Left ventricle myocardium superior (tissue), 1 donor: Measurements from ENCODE around the gene CYP2E1. TPM values are rescaled to one million over a fixed set of nuclear protein-coding genes. Genes with fewer than 3 reads are reported as not detected.
"Not testable (repeated sequence)": the region's sequence is repeated elsewhere in the genome, so short reads cannot be mapped to it uniquely, and the experiment has no call there.

Experiments
- ATAC-seq: fragments of 200-7000 bp; cut with Tn5 transposase; one replicate; pipeline ENCODE4 v1.9.1; 2020; ENCODE audit warnings: mild to moderate bottlenecking, moderate library complexity
- DNase-seq: peaks from one replicate; pipeline ENCODE4 v3.0.0-alpha.2; 2020
- intact Hi-C: fragments of 100-400 bp; cut with micrococcal nuclease; formaldehyde crosslinking; loops from one replicate; pipeline ENCODE4 v1.11.0; 2022
- total RNA-seq: library from RNA; stranded (reverse); fragmentation: NEBNext Ultra II Directional; extraction: Animal tissue kit (Norgen Biotek cat#: 25700); gene quantifications from one replicate; pipeline ENCODE4 v1.2.1, GENCODE V29; 2021
- donor health status: DM: no; HTN: yes; CAD: no; lungs with severe emphysema.

The CYP2E1 gene
- total RNA-seq, 1 donor from 2014 or later: 0.69 TPM

DNA sequence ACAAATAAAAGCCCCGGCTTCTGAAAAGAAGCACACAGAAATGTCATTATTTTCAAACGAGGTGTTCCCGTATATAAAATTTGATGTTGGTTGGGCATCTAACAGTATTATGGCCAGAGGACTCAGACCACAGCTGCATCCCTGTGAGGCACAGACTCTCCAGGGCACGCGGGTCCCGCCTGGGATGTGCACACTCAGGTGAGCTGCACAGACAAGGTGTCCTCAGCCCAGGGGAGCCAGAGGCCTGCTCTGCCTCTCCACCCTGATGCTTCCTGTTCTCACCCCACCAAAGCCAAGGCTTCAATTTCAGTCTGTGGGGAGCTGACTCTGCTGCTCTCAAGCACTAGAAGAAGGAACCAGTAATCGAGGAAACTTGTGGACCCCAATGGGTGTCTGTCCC lies 1.7 kb upstream of the CYP2E1 start:
- ATAC-seq (no peak), DNase-seq (no peak)
- intact Hi-C loops: no loop called here

DNA sequence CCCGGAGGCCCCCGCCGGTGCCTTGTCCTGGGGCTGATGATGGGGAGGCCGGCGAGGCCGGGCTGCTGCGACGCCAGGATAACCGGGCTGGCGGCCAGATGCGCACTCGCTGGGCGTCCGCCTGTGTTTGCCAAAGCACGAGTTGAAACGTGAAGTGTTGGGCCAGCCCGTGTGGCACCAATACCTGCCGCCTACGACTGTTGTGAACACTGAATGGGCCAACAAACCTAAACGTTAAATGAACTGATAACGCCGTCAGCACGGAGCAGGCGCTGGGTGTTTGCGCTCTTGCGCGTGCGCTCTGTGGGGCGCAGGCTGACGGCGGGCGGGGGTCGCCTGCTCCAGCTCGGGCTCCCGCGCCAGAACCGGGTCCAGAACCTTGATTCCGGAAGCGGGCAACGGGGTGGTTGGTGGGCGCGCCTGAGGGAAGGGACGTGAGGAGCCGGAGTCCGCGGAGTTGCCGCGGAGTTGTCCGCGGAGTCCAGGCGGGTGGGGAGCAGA lies 658 bp downstream of the CYP2E1 start:
- ATAC-seq (peak; percentile 29), DNase-seq (no peak)
- intact Hi-C loops: no loop called here

DNA sequence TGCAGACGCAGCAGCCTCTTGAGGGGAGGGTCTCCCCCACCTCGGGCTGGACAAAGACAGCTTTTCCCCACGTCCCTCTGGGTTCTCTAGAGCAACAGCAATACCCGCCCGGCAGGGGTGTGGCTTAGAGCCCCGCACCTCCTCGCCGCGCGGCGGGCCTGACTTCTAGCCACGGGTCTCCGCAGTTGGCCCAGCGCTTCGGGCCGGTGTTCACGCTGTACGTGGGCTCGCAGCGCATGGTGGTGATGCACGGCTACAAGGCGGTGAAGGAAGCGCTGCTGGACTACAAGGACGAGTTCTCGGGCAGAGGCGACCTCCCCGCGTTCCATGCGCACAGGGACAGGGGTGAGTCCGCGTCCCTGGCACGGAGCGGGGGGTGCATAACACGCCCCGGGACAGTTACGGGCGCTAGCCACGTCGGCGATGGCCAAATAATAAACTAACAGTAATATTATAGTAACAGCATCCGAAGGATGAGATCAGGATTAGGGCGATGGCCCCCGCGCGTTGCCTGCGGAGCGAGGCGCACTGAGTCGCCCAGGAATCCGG lies 1.2 kb downstream of the CYP2E1 start:
- ATAC-seq: peak; percentile 30
- intact Hi-C loops: no loop called here
- DNase-seq: no peak

DNA sequence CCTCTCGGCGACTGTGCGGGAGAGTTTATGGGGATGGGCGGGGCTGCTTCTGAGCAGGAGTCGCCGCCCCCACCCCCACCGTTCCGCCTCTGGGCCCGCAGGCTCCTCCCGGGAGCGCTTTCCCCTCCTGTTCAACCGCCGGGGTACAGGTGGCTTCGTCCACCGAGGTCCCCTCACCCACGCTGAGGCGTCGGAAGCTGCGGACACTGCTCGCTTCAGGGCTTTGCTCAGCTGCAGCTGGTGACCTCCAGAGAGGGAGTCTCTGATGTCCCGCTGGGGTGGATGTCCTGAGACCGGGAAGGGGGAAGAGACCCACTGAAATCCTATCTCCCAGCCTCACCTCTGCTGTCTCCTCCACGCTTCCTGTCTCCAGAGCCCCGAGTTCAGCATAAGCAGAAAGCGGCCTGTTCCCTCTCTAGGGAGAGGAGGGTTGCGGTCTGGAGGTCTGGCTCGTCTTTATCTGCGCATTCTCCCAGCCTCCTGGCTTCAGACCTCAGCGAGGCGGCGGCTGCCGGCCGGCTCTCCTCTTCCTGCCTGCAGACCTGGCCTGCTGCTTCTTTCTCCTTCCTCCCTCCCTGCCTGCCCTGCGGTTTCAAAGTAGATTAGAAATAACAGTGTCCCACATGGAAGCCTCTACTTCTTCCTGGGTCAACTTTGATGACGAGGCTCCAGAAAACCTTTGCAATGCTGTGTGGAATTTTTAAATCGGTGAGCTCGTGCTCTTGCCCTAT lies 1.8 kb downstream of the CYP2E1 start:
- intact Hi-C loops: no loop called here
- ATAC-seq: peak; percentile 50
- DNase-seq: no peak

DNA sequence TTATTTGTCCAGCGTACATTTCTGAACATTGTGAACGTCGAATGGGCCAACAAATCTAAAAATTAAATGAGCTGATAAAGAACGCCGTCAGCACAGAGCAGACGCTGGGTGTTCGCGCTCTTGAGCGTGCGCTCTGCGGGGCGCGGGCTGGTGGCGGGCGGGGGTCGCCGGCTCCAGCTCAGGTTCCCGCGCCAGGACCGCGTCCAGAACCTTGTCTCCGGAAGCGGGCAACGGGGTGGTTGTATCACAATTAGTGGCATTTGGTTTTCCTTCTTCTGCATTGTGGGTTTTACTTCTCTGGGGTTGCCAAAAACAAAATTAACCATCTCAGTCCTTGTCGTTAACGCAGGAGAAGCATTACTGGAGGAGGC lies 2.4 kb downstream of the CYP2E1 start:
- intact Hi-C loops: no loop called here
- DNase-seq: no peak
- no peak for ATAC-seq

DNA sequence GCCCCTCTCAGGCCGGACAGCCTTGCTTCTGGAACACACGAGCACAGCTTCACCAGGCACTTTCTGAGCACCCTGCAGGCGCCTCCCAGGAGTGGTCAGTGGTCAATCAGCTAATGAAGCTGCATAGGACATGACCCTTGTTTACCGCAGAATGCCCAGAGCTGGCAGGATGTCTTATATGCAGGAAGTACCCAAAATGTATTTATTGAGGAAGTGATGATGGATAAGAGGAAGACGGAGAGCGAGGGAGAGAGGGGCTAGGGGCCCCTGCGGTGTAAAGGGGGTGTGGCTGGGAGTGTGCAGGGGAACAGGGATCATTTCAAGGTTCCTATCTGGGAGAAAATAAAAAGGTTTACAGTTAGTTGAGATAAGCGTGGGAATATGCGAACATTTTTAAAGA lies 3.3 kb downstream of the CYP2E1 start:
- DNase-seq (no peak), ATAC-seq (no peak)
- intact Hi-C loops: no loop called here

DNA sequence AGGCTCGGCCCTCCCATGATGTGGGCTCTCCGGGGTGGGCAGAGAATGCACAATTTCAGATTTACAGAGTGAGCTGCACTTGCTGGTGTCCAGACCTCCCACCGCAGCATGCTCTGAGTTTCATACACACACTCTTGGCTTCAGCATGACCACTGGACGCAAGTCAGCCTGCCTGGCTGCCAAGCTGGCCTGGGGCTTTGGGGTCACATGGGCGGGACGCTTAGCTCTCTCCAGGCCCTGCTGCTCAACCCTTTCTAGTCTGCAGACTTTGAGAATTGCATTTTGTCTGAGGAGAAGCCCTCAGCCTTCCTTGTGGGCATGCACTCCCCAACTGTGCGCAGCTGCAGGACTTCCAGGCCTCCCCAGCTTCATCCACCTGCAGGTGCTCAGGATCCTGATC lies 5.7 kb downstream of the CYP2E1 start:
- ATAC-seq: no peak
- no peak for DNase-seq
- intact Hi-C loops: no loop called here

DNA sequence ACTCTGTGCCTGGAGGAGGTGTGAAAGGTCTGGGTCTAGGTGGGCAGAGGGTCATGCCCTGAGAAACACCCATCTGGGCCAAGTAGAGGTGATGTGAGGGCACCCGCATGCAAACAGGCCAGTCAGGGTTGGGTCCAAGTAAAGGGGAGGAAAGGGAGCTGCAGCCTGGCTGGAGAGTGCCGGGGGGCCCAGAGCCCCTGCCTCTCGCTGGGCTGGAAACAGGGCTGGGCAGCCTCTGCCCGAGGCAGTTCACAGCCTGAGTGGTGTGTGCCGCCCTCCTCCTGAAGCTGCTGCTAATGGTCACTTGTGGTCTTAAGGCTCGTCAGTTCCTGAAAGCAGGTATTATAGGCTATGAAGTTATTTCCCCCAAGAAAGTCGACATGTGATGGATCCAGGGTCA lies 7.3 kb downstream of the CYP2E1 start:
- intact Hi-C loops: no loop called here
- ATAC-seq (no peak), DNase-seq (no peak)

DNA sequence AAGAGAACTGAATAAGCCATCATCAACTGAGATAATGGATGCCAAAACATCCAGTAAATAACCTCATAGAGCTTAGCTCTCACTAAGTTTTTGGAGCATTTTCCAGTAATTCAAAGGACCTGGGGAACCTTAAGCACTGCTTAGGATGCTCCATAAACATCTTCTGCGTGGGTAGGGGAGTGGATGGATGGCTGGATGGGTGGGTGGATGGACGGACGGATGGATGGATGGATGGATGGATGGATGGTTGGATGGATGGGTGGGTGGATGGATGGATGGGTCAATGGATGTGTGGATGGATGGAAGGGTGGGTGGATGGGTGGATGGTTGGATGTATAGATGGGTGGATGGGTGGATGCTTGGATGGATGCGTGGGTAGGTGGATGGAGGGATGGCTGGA lies 9.0 kb downstream of the CYP2E1 start:
- intact Hi-C loops: no loop called here
- DNase-seq: no peak
- no peak for ATAC-seq

DNA sequence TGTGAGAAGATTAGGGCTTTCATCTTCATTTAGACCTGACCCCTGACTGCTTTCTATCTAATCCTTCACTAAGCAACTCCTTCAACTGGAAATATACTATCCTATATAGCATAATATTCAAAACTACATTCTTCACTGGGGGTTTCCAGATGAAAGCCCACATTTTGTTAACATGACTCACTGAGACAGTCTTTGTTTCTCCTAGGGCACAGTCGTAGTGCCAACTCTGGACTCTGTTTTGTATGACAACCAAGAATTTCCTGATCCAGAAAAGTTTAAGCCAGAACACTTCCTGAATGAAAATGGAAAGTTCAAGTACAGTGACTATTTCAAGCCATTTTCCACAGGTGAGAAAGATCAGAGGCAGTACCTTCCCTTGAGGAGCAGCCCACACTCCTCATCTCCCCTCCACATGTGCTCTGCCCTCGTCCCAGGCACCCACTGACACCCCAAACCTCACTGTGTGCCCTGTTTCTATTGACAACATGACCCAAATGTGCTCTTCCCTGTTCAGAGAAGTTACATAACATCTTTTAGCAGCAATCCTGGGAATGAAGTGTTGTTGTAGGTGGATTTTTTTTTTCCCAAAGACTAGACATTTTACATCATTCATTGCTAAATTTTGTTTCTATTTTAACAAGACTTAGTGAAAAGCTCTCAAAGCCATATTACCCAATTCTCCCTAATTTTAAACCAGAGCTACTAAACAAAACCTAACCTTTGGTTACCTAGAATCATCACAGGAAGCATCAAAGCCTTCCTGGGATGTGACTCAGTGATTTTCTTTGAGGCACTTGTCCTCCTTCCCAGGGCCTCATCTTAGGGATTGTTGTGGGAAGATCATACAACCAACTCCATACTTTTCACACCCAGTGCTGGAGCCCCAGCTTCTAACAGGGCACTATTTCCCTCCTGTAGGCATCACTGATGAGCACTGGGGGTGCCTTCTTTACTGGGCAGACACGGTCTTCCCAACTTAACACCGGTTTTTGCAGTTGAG lies 10.7 kb downstream of the CYP2E1 start:
- no peak for DNase-seq
- intact Hi-C loops: no loop called here
- ATAC-seq: no peak

DNA sequence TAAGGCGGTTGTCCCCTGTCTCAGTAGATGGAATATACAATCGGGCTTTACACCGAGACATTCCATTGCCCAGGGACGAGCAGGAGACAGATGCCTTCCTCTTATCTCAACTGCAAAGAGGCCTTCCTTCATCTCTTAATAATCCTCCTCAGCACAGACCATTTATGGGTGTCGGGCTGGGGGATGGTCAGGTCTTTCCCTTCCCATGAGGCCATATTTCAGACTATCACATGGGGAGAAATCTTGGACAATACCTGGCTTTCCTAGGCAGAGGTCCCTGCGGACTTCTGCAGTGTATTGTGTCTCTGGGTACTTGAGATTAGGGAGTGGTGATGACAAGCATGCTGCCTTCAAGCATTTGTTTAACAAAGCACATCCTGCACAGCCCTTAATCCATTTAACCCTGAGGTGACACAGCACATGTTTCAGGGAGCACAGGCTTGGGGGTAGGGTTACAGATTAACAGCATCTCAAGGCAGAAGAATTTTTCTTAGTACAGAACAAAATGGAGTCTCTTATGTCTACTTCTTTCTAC lies 14.3 kb downstream of the CYP2E1 start:
- DNase-seq, intact Hi-C loops, ATAC-seq: not testable (repeated sequence)

DNA sequence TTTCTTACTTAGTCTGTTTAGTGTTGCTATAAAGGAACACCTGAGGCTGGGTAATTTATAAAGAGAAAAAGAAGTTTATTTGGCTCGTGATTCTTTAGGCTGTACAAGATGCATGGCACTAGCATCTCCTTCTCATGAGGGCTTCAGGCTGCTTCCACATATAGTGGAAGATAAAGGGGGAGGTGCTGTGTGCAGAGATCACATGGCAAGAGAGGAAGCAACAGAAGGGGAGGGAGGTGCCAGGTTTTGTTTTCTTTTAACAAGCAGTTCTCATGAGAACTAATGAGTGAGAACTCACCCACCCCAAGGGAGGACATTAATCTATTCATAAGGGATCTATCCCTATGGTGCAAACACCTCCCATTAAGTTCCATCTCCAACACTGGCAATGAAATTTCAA lies 17.3 kb downstream of the CYP2E1 start:
- DNase-seq (no peak), ATAC-seq (no peak)
- intact Hi-C loops: no loop called here

DNA sequence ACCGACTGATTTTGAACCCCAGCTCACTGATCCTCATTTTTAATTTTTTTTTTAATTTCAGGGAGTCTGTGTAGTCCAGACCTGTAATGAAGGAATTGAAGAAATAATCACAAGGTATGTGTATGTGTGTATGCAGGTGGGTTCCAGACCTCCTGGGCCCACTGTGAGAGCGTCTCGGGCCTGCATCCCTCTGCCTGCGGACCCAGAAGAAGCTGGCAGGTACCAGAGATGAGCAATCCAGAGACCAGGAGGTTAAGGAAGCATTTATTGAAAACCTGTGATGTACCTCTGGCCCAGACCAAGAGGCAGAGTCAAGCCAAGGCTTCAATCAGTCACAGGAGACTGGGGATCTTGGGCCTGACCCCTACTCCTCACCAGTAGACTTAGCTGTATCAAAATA lies 27.4 kb downstream of the CYP2E1 start:
- no peak for ATAC-seq
- intact Hi-C loops: no loop called here
- no peak for DNase-seq

DNA sequence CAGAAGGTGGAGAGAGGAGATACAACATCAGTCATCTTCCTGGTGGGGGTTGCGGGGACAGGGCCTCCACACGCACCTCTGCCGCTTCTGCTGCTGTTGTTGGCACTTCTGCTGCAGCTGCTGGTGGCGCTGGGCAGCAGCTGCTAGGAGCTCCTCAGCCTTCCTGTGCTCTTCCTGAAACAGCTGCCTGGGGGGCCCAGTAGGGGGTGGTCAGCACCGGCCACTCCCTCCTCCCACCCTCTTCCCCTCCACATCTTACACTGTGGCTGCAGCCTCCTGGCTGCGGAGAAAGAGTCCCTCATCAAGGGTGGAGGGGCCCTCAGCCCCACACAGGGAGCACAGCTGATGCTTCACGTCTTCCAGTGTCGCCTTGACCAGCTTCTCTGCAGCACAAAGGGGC lies 28.4 kb downstream of the CYP2E1 start:
- intact Hi-C loops: no loop called here
- ATAC-seq: no peak
- DNase-seq: no peak

DNA sequence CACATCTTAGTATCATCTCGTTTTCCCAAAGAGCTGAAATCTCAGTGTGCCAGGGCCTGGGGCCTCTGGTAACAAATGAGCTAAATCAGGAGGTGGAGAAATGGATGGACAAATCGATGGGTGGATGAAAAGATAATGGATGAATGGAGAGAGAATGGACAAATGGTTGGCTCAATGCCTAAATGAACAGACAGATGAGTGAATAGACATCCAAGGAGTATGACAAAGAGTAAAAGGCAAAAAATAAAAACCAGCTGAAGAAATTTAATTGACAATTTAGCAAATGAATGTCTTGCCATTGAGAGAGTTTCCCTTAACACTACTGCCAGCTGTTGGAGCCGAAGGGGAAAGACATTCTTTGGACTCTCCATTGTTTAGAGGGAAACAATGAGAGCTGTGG lies 30.2 kb downstream of the CYP2E1 start:
- intact Hi-C loops: no loop called here
- ATAC-seq (no peak), DNase-seq (no peak)

DNA sequence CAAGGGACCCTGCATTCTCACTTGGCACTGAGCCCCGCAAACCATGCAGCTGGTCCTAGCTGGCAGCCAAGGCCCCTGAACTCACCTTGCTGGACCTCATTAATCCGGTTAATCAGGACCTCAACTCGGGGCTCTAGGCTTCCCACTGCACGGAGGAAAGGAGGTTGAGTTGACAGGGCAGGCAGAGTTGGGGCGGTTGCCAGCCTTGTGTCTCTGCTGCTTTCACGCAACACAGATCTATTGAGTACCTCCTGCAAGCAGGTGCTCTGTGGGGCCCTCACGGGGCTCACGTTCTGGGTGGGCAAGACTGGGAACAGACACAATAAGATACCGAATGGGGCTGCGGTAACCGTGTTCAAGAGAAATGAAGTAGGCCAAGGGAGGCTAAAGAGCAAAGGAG lies 32.1 kb downstream of the CYP2E1 start:
- intact Hi-C loops: no loop called here
- DNase-seq: no peak

DNA sequence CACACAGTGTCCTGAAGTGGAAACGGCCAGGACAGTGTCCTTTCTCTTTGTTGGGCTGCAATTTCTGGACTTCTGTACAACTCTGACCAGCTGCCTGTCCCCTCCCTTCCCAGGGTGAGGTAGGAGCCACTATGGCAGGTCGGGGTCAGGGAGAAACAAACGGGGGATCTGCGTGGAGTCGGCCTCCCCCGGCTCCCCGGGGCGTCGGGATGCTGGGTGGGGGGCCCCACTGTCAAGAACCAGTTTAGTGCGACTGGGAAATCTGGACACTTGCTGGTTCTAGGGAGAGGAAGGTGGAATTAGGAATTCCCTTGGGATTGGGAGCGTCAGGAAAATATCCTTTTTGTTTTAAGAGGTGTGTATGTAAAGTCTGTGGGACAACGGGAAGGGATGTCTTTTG lies 37.7 kb downstream of the CYP2E1 start:
- intact Hi-C loops: no loop called here
- ATAC-seq (no peak), DNase-seq (no peak)

More for the DNA sequence above, 32.1 kb downstream of the CYP2E1 start:
- no peak for ATAC-seq

DNA sequence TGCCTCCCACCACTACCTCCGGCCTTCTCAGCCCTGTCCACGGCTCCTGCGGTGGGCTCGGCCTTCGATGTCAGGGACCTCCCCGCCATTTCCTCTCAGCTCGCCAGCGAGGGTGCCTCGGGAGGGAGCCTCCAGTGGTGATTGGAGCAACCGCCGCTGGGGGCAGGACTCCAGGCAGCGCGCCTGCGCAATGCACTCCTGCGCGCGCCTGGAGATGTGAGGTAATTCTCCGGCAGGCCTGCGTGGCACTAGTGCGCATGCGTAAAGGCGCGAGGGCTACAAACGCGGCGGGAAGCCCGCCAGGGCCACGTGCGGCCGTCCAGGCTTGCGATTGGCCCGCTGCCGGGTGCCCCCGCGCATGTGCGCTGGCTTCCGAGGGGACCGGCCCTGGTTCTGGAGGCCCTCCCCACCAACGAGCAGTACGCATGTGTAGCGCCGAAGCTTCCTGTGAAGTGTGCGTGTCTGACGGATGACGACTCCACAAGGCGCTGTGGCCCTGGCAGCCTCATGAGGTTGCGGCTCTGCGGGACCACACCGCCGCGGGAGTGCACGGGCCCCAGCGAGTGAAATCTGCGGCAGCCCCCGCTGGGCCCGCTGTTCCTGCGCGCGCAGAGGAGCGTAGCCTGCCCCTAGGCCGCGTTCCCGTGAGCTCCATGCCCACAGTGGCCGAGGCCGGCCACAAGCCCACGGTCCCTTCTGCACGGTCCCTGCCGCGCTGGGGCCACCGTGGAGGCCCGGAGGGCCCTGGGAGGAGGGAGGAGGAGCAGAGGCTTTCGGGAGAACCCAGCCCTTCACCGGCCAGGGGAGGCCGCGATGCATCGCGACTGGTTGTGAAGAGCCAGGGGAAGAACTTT lies 38.5 kb downstream of the CYP2E1 start, which contains the start of gene SYCE1:
Gene SYCE1 (minus strand): TSS at position 143 of the 854 bp plus-strand sequence. CDS start 54 bp downstream, at position 89.
- ATAC-seq (peak; percentile 14), DNase-seq (peak; percentile 43)
- intact Hi-C loops: no loop called here

DNA sequence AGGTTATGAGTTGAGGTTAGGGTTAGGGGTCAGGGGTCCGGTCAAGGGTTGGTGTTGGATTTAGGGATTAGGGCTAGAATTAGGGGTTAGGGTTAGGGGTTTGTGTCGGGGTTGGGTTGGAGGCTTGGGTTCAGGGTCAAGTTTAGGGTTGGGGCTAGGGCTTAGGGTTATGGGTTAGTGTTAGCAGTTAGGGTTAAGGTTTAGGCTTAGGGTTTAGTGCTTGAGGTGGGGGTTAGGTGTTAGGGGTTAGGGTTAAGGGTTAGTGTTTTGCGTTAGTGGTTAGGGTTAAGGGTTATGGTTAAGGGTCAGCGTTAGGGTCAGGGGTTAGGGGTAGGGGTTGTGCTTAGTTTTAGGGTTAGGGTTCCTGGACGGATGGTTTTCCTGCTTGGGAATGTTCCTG lies 40.0 kb downstream of the CYP2E1 start:
- intact Hi-C loops: no loop called here
- no peak for ATAC-seq
- no peak for DNase-seq
